Neutrophil (primary cell): Measurements from ENCODE around the gene SWI5.

ENCODE experiments used
- H3K27ac ChIP-seq: fragments of 200-600 bp; sonication (generic); 2 replicates; pipeline ENCODE4 v1.5.1; 2016; ENCODE audit warnings: mild to moderate bottlenecking, moderate library complexity
- H3K27me3 ChIP-seq: fragments of 200-600 bp; sonication (generic); 2 replicates; pipeline ENCODE4 v1.6.0; 2016; ENCODE audit warnings: mild to moderate bottlenecking
- H3K36me3 ChIP-seq: fragments of 200-600 bp; sonication (generic); 2 replicates; pipeline ENCODE4 v1.5.1; 2017
- H3K4me1 ChIP-seq, 2 experiments: fragments of 200-600 bp in 1 of 2; sonication (generic) in 1 of 2; 1 replicate in 1 of 2; 2 replicates in 1 of 2; pipeline versions ENCODE4 v1.5.1 to v1.6.1; 2013 to 2016; ENCODE audit warnings: low read depth in 1 of 2, low read length in 1 of 2, mild to moderate bottlenecking in 1 of 2, moderate library complexity in 1 of 2; ENCODE audit not compliant: control insufficient read depth in 1 of 2, insufficient read depth in 1 of 2
- H3K4me3 ChIP-seq, 2 experiments: fragments of 200-600 bp in 1 of 2; sonication (generic) in 1 of 2; 1 replicate in 1 of 2; 2 replicates in 1 of 2; pipeline ENCODE4 v1.5.1; 2013 to 2016; ENCODE audit warnings: low read depth in 1 of 2, low read length in 1 of 2, mild to moderate bottlenecking in 1 of 2, moderate library complexity in 1 of 2
- H3K9me3 ChIP-seq: fragments of 200-600 bp; sonication (generic); 2 replicates; pipeline ENCODE4 v1.5.1; 2016
- CTCF ChIP-seq: fragments of 200-600 bp; sonication (generic); IDR thresholded peaks from 2 replicates; pipeline ENCODE4 v1.5.1; 2016; ENCODE audit warnings: antibody characterized with exemption

SWI5 gene

GRCh38 chr9:128304971-128305288, 28.9 kb downstream of the SWI5 start:
- H3K27me3 ChIP-seq: no peaks in the 10 kb centered on the region
- no peaks in the 10 kb centered on the region for H3K9me3 ChIP-seq
- H3K36me3 ChIP-seq: peaks cover 9% of the 10 kb centered on the region
- TF ChIP-seq CTCF: no peak
- no peak overlapping the region for H3K4me3 ChIP-seq
- no peak overlapping the region for H3K27ac ChIP-seq
- H3K4me1 ChIP-seq: no peaks in the 10 kb centered on the region

- no peak for TF ChIP-seq CTCF
- H3K36me3 ChIP-seq: peaks cover 22% of the 10 kb centered on the region
- no peaks in the 10 kb centered on the region for H3K4me1 ChIP-seq
- no peak overlapping the region for H3K4me3 ChIP-seq
- no peaks in the 10 kb centered on the region for H3K9me3 ChIP-seq
- no peaks in the 10 kb centered on the region for H3K27me3 ChIP-seq
- no peak overlapping the region for H3K27ac ChIP-seq
Observed at GRCh38 chr9:128309551-128309950, 33.5 kb downstream of the SWI5 start.

GRCh38 chr9:128310461-128310860, 34.4 kb downstream of the SWI5 start:
- H3K9me3 ChIP-seq: no peaks in the 10 kb centered on the region
- TF ChIP-seq CTCF: no peak
- H3K4me3 ChIP-seq: no peak overlapping the region
- no peaks in the 10 kb centered on the region for H3K4me1 ChIP-seq
- H3K27me3 ChIP-seq: no peaks in the 10 kb centered on the region
- no peak overlapping the region for H3K27ac ChIP-seq
- peaks cover 22% of the 10 kb centered on the region for H3K36me3 ChIP-seq

GRCh38 chr9:128314697-128315096, 38.6 kb downstream of the SWI5 start:
- Histone ChIP-seq H3K4me1 (no peaks in the 10 kb centered on the region), H3K36me3 (peaks cover 23% of the 10 kb centered on the region), H3K4me3 (no peak overlapping the region), H3K27me3 (no peaks in the 10 kb centered on the region), H3K27ac (no peak overlapping the region), H3K9me3 (no peaks in the 10 kb centered on the region)
- no peak for TF ChIP-seq CTCF

- Histone ChIP-seq H3K9me3 (no peaks in the 10 kb centered on the region), H3K27me3 (no peaks in the 10 kb centered on the region), H3K4me1 (peaks cover 0 to under 1% of the 10 kb centered on the region in 2 experiments), H3K4me3 (no peak overlapping the region), H3K27ac (no peak overlapping the region), H3K36me3 (peaks cover 8% of the 10 kb centered on the region)
- no peak for TF ChIP-seq CTCF
Observed at GRCh38 chr9:128316421-128316820, 40.3 kb downstream of the SWI5 start.

GRCh38 chr9:128317629-128318028, 41.6 kb downstream of the SWI5 start:
- H3K4me1 ChIP-seq: peaks cover 7 to 8% of the 10 kb centered on the region in 2 experiments
- no peak for TF ChIP-seq CTCF
- no peaks in the 10 kb centered on the region for H3K27me3 ChIP-seq
- H3K4me3 ChIP-seq: no peak overlapping the region
- no peak overlapping the region for H3K27ac ChIP-seq
- H3K36me3 ChIP-seq: peaks cover 7% of the 10 kb centered on the region
- no peaks in the 10 kb centered on the region for H3K9me3 ChIP-seq
